ENCODE measurements around the gene ITPKC. TPM values are rescaled to one million over a fixed set of nuclear protein-coding genes. Genes with fewer than 3 reads are reported as not detected.

The ITPKC gene
- total RNA-seq, 1 donor from 2014 or later, result 19.7 TPM

DNA sequence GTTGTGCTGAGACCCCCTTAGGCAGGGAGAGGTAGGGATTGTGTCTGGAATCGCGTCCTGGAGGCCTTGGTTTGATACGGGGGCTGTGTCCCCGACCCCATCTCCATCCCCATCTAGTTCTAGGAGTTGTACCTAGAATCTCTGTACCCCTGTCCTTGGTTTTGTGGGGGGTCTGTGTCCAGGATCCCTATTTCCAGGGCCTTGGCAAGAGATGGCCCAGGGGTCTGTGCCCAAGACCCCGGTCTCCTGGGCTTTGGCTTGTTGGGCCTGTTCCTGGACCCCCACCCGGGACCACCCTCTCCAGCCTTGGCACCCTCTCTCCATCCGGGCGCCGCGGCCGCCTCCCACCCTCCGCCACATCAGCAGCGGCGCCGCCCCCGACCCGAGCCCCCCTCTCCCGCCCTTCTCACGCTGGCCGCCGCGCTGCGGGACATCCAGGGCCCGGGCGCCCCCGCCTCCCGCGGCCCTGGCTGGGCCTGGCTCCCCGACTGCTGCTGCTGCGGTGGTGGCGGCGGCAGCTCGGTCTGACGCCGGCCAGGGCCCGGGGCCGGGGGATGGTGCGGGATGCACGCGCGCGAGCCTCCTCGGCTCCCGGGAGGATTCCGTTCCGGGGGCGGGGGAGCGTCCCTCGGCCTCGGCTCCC is 26.7 kb upstream of the ITPKC start, which contains the start of gene NUMBL:
NUMBL (minus strand) TSS at position 602 of the 643 bp plus-strand sequence; CDS start at position 434, 168 bp downstream.
- peak within 1 kb of the TSS; percentile 93 for H3K27ac ChIP-seq (ENCODE audit: low read depth, low read length)
- Mint-ChIP-seq H3K27me3 (ENCODE audit: low read depth, unreplicated experiment) (no peaks in the 10 kb centered on the region), H3K27ac (ENCODE audit: unreplicated experiment) (peak within 1 kb of the TSS; percentile 97), H3K36me3 (ENCODE audit: low read depth, unreplicated experiment) (peaks cover 21% of the 10 kb centered on the region), H3K4me3 (ENCODE audit: unreplicated experiment) (peak within 1 kb of the TSS; percentile 84), H3K9me3 (ENCODE audit: unreplicated experiment) (no peaks in the 10 kb centered on the region), H3K4me1 (ENCODE audit: low read depth, unreplicated experiment) (peaks cover 5% of the 10 kb centered on the region)
- H3K4me1 ChIP-seq (ENCODE audit: insufficient read depth, low read length), result peaks cover 34% of the 10 kb centered on the region
- peak within 1 kb of the TSS; percentile 73 for H2AFZ ChIP-seq (ENCODE audit: low read depth, low read length)
- no peaks in the 10 kb centered on the region for H3K27me3 ChIP-seq (ENCODE audit: insufficient read depth, low read length)
- peak within 1 kb of the TSS; percentile 98 for H3K4me2 ChIP-seq (ENCODE audit: low read length)
- no peaks in the 10 kb centered on the region for H3K9me3 ChIP-seq (ENCODE audit: insufficient read depth, low read depth, low read length)
- H3K4me3 ChIP-seq (ENCODE audit: insufficient read depth, low read depth, low read length), result peak within 1 kb of the TSS; percentile 89
- H3K36me3 ChIP-seq (ENCODE audit: insufficient read depth, low read length), result peaks cover 12% of the 10 kb centered on the region
- H3K9ac ChIP-seq (ENCODE audit: low read length), result peak within 1 kb of the TSS; percentile 99
- FAIRE-seq, result no peak
- no peak for DNase-seq (ENCODE audit: low read depth)
- no peak for TF ChIP-seq EZH2 (IDR thresholded peaks at IDR 0.05; ENCODE audit: insufficient read depth, low read length)
- TF ChIP-seq, protein P1, sequence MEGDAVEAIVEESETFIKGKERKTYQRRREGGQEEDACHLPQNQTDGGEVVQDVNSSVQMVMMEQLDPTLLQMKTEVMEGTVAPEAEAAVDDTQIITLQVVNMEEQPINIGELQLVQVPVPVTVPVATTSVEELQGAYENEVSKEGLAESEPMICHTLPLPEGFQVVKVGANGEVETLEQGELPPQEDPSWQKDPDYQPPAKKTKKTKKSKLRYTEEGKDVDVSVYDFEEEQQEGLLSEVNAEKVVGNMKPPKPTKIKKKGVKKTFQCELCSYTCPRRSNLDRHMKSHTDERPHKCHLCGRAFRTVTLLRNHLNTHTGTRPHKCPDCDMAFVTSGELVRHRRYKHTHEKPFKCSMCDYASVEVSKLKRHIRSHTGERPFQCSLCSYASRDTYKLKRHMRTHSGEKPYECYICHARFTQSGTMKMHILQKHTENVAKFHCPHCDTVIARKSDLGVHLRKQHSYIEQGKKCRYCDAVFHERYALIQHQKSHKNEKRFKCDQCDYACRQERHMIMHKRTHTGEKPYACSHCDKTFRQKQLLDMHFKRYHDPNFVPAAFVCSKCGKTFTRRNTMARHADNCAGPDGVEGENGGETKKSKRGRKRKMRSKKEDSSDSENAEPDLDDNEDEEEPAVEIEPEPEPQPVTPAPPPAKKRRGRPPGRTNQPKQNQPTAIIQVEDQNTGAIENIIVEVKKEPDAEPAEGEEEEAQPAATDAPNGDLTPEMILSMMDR (IDR thresholded peaks at IDR 0.05; ENCODE audit: insufficient read depth, low read depth, low read length), result no peak
- peaks cover 40% of the 10 kb centered on the region for H4K20me1 ChIP-seq (ENCODE audit: insufficient read depth, low read length)
- H3K79me2 ChIP-seq (ENCODE audit: insufficient read depth, low read length), result peaks cover 44% of the 10 kb centered on the region

DNA sequence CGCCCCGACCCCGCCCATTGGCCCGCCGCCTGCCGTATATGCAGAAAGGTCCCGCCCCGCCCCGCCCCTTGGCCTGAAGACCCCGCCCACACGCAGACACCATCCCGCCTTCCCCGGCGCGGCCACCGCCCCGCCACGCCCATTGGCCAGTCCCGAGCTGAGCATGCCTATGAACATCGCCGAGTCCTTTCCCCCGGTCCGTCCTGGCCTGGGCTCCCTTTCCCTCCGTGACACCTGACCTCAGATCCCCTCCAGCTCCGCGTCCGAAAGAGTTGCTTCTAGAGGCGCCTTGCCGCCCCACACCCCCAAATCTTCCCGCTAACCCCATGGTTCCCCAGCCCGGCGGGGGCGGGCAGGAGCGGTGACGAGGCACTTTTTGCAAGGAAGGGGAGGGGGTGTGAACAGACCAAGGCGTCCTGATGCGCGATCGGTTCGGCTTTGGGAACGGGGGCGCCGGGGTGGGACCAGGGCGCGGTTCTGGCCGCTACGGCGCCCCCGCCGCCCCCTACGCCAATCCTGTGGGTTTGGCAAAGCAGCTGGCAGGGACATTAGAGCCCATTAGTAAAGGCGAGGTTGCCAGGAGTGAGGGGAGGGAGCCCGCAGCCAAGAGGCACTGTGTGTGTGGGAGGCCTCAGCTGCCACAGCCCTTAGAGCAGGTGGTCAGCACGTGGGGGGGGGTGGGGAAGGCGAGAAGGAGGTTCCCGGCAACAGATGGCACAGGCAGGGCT is 26.1 kb upstream of the ITPKC start:
- Histone ChIP-seq H3K36me3 (ENCODE audit: insufficient read depth, low read length) (peaks cover 5% of the 10 kb centered on the region), H3K9me3 (ENCODE audit: insufficient read depth, low read depth, low read length) (no peaks in the 10 kb centered on the region), H3K4me1 (ENCODE audit: insufficient read depth, low read length) (peaks cover 34% of the 10 kb centered on the region), H3K9ac (ENCODE audit: low read length) (peak overlapping the region; percentile 99), H3K27me3 (ENCODE audit: insufficient read depth, low read length) (no peaks in the 10 kb centered on the region), H2AFZ (ENCODE audit: low read depth, low read length) (peak overlapping the region; percentile 73), H4K20me1 (ENCODE audit: insufficient read depth, low read length) (peaks cover 33% of the 10 kb centered on the region), H3K27ac (ENCODE audit: low read depth, low read length) (peak overlapping the region; percentile 93), H3K4me3 (ENCODE audit: insufficient read depth, low read depth, low read length) (peak overlapping the region; percentile 57), H3K79me2 (ENCODE audit: insufficient read depth, low read length) (peaks cover 38% of the 10 kb centered on the region), H3K4me2 (ENCODE audit: low read length) (peak overlapping the region; percentile 98)
- DNase-seq (ENCODE audit: low read depth) (peak; percentile 77), FAIRE-seq (no peak)
- peaks cover 5% of the 10 kb centered on the region for H3K4me1 Mint-ChIP-seq (ENCODE audit: low read depth, unreplicated experiment)
- peaks cover 14% of the 10 kb centered on the region for H3K36me3 Mint-ChIP-seq (ENCODE audit: low read depth, unreplicated experiment)
- peak overlapping the region; percentile 97 for H3K27ac Mint-ChIP-seq (ENCODE audit: unreplicated experiment)
- H3K4me3 Mint-ChIP-seq (ENCODE audit: unreplicated experiment), result peak overlapping the region; percentile 84
- TF ChIP-seq, protein P1 (IDR thresholded peaks at IDR 0.05; ENCODE audit: insufficient read depth, low read depth, low read length), result no peak
- TF ChIP-seq EZH2 (IDR thresholded peaks at IDR 0.05; ENCODE audit: insufficient read depth, low read length), result no peak
- H3K27me3 Mint-ChIP-seq (ENCODE audit: low read depth, unreplicated experiment), result no peaks in the 10 kb centered on the region
- H3K9me3 Mint-ChIP-seq (ENCODE audit: unreplicated experiment), result no peaks in the 10 kb centered on the region

All from astrocyte (in vitro differentiated cells and primary cell).